ENCODE results near the gene SPEF2. TPM values are rescaled to one million over a fixed set of nuclear protein-coding genes. Genes with fewer than 3 reads are reported as not detected.

SPEF2 gene
- total and polyA plus RNA-seq, 9 of the 15 experiments (the other 6 are each of a cell fraction or from before 2014, with no cell fraction given): 0.11 to 0.62 (median 0.20) TPM; not detected in 2

DNA sequence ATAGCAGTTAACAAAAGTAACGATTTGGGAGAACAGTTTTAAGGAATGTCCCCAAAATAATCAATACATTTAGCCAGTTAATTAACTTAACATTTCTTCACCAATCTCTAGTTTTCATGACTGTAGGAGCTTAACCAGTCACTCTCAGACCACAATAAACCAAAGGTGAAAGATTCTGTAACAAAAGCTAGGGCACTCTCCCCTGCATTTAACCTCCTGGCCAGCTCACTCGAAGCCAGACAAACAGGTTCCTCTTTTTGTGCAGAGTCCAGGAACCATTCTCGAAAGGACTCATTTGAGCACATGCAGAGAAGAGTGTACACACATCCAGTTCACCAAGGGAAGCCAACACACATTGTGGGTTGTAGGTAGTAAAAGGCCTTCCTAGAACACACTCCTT, 245.5 kb downstream of the SPEF2 start:
- ChIA-PET CTCF (ENCODE audit: low intra/inter-chr PET ratio) (no interaction called here), POLR2A (interaction anchor here (0.6 to 0.9 kb wide), 2 partner anchors 9 to 403 kb away, joined by 3 read pairs; no protein-coding TSS in a partner anchor)
- in situ Hi-C loops (cut with MboI) (no loop called here), intact Hi-C loops (cut with micrococcal nuclease) (no loop called here)
- Histone ChIP-seq H3K79me2 (ENCODE audit: control insufficient read depth, insufficient read depth, low read length) (no peaks in the 10 kb centered on the region), H3K4me1 (replicated peaks in 1 of 2; ENCODE audit: control insufficient read depth in 2 of 2, insufficient read depth in 2 of 2, low read length in 2 of 2) (no peaks in the 10 kb centered on the region), H3K4me2 (ENCODE audit: insufficient read depth, low read length) (no peak overlapping the region), H3K9me1 (ENCODE audit: control insufficient read depth, insufficient read depth, low read length) (no peaks in the 10 kb centered on the region), H3K27me3 (ENCODE audit: control insufficient read depth in 2 of 2, insufficient read depth in 2 of 2, low read length in 2 of 2) (no peaks in the 10 kb centered on the region), H4K20me1 (replicated peaks; ENCODE audit: control insufficient read depth, insufficient read depth, low read length) (no peaks in the 10 kb centered on the region), H3K4me3 (no peak overlapping the region), H3K9ac (ENCODE audit: insufficient read depth in 1 of 2, low read depth in 2 of 2, low read length in 2 of 2) (no peak overlapping the region), H3K36me3 (ENCODE audit: control insufficient read depth, insufficient read depth, low read length) (no peaks in the 10 kb centered on the region), H3K9me3 (replicated peaks; ENCODE audit: control insufficient read depth, insufficient read depth, low read depth, low read length) (no peaks in the 10 kb centered on the region), H3K27ac (ENCODE audit: extremely low read depth, low read depth, low read length) (no peak overlapping the region), H2AFZ (ENCODE audit: low read depth, low read length) (no peak overlapping the region)
- WGBS (ENCODE audit: insufficient coverage, low coverage, missing lambda C conversion rate): 2% methylated on average over 3 of the region's 3 CpGs
- DNase-seq (ENCODE audit: extremely low read depth in 1 of 4, low spot score in 3 of 4) (no peak), ATAC-seq (no peak), FAIRE-seq (no peak)
- no TSS peak for BruUV-seq (replicated peaks)
- TF ChIP-seq PRDM10 (IDR thresholded peaks at IDR 0.05; ENCODE audit: partially characterized antibody) (no peak), TBL1XR1 (IDR thresholded peaks at IDR 0.05; ENCODE audit: low read length in 2 of 2) (no peak), ZBTB17 (CRISPR knock-in tag; IDR thresholded peaks at IDR 0.05) (no peak), ZBTB26 (CRISPR knock-in tag; IDR thresholded peaks at IDR 0.05) (no peak), ZFP91 (CRISPR knock-in tag; IDR thresholded peaks at IDR 0.05) (no peak), ADNP (tag; IDR thresholded peaks at IDR 0.05) (no peak), NR4A1 (CRISPR knock-in tag; IDR thresholded peaks at IDR 0.05) (no peak), NR4A1 (tag; IDR thresholded peaks at IDR 0.05) (no peak), TSHZ1 (CRISPR knock-in tag; IDR thresholded peaks at IDR 0.05) (no peak), TAF15 (IDR thresholded peaks at IDR 0.05; ENCODE audit: low read depth, low read length) (no peak), ZNF146 (CRISPR knock-in tag; IDR thresholded peaks at IDR 0.05; ENCODE audit: unreplicated experiment) (no peak)
